Measurements from ENCODE around the gene XPNPEP1.

DNA sequence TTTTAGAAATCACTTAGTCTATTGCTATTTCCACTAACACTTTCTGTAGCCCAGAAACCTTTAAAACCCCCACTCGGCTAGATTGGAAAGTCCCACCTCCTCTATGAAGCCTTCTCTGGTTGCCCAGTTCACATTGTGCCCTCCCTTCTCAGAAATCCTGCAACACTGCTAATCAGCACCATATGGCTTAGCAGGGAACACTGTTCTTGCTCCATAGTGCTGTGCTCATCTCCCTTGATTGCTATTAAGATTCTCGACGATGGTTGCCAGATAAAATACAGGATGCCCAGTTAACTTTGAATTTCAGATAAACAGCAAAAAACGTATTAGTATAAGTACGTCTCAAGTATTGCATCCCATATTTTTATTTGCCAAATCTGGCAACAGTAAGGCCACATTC is 40.1 kb upstream of the XPNPEP1 start:
- TF ChIP-seq, protein P1, sequence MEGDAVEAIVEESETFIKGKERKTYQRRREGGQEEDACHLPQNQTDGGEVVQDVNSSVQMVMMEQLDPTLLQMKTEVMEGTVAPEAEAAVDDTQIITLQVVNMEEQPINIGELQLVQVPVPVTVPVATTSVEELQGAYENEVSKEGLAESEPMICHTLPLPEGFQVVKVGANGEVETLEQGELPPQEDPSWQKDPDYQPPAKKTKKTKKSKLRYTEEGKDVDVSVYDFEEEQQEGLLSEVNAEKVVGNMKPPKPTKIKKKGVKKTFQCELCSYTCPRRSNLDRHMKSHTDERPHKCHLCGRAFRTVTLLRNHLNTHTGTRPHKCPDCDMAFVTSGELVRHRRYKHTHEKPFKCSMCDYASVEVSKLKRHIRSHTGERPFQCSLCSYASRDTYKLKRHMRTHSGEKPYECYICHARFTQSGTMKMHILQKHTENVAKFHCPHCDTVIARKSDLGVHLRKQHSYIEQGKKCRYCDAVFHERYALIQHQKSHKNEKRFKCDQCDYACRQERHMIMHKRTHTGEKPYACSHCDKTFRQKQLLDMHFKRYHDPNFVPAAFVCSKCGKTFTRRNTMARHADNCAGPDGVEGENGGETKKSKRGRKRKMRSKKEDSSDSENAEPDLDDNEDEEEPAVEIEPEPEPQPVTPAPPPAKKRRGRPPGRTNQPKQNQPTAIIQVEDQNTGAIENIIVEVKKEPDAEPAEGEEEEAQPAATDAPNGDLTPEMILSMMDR (conservative IDR thresholded peaks at IDR 0.05; ENCODE audit: low read depth, low read length): no peak
- no peak for TF ChIP-seq EZH2 (IDR thresholded peaks at IDR 0.05; ENCODE audit: borderline replicate concordance, low read depth, low read length, poor library complexity, severe bottlenecking)
